Measurements from ENCODE around the gene VEPH1. TPM values are rescaled to one million over a fixed set of nuclear protein-coding genes. Genes with fewer than 3 reads are reported as not detected.
A peak's percentile ranks its signal among the peaks of the same experiment; 100 is the strongest.

The VEPH1 gene
- total RNA-seq, 1 donor: 152 TPM

- H3K4me3 ChIP-seq (ENCODE audit: low read depth, low read length): no peak overlapping the region
- DNase-seq (ENCODE audit: low read depth): no peak
- no peak for TF ChIP-seq CTCF (IDR thresholded peaks at IDR 0.05; ENCODE audit: insufficient read depth, low read length)
Observed at GRCh38 chr3:157263027-157263426, 240.2 kb downstream of the VEPH1 start.

GRCh38 chr3:157261000-157261399 lies 242.2 kb downstream of the VEPH1 start:
- peak; percentile 81 for DNase-seq (ENCODE audit: low read depth)
- no peak for TF ChIP-seq CTCF (IDR thresholded peaks at IDR 0.05; ENCODE audit: insufficient read depth, low read length)

GRCh38 chr3:157259825-157260224 lies 243.4 kb downstream of the VEPH1 start:
- no peak overlapping the region for H3K4me3 ChIP-seq (ENCODE audit: low read depth, low read length)
- no peak for TF ChIP-seq CTCF (IDR thresholded peaks at IDR 0.05; ENCODE audit: insufficient read depth, low read length)
- no peak for DNase-seq (ENCODE audit: low read depth)

More at GRCh38 chr3:157261000-157261399, 242.2 kb downstream of the VEPH1 start:
- no peak overlapping the region for H3K4me3 ChIP-seq (ENCODE audit: low read depth, low read length)

- no peak for TF ChIP-seq CTCF (IDR thresholded peaks at IDR 0.05; ENCODE audit: insufficient read depth, low read length)
- no peak overlapping the region for H3K4me3 ChIP-seq (ENCODE audit: low read depth, low read length)
- peak; percentile 35 for DNase-seq (ENCODE audit: low read depth)
Observed at GRCh38 chr3:157257101-157257500, 246.1 kb downstream of the VEPH1 start.

GRCh38 chr3:157255797-157256196 lies 247.4 kb downstream of the VEPH1 start:
- no peak for TF ChIP-seq CTCF (IDR thresholded peaks at IDR 0.05; ENCODE audit: insufficient read depth, low read length)
- no peak for DNase-seq (ENCODE audit: low read depth)
- no peak overlapping the region for H3K4me3 ChIP-seq (ENCODE audit: low read depth, low read length)

GRCh38 chr3:157251685-157252084 lies 251.5 kb downstream of the VEPH1 start:
- no peak for DNase-seq (ENCODE audit: low read depth)
- no peak overlapping the region for H3K4me3 ChIP-seq (ENCODE audit: low read depth, low read length)
- TF ChIP-seq CTCF (IDR thresholded peaks at IDR 0.05; ENCODE audit: insufficient read depth, low read length): no peak

GRCh38 chr3:157249606-157250005 lies 253.6 kb downstream of the VEPH1 start:
- TF ChIP-seq CTCF (IDR thresholded peaks at IDR 0.05; ENCODE audit: insufficient read depth, low read length): no peak
- DNase-seq (ENCODE audit: low read depth): no peak
- no peak overlapping the region for H3K4me3 ChIP-seq (ENCODE audit: low read depth, low read length)
